NB4 (cell line): ENCODE data around the gene MRPS7.

Experiments
- MYC ChIP-seq: IDR thresholded peaks from 2 replicates; pipeline ENCODE4 v1.6.1; 2011; ENCODE audit warnings: low read depth, low read length
- POLR2A ChIP-seq: IDR thresholded peaks from 2 replicates; pipeline ENCODE4 v1.6.1; 2011; ENCODE audit warnings: mild to moderate bottlenecking; ENCODE audit not compliant: insufficient read length; ENCODE audit errors: extremely low read depth
- TF ChIP-seq, protein P1 (sequence below): IDR thresholded peaks from one replicate; pipeline ENCODE4 v1.5.1; 2012; ENCODE audit warnings: low read depth, low read length
- TF ChIP-seq, protein P2 (sequence below): IDR thresholded peaks from 2 replicates; pipeline ENCODE4 v1.6.1; 2011; ENCODE audit warnings: low read depth, low read length

DNA sequence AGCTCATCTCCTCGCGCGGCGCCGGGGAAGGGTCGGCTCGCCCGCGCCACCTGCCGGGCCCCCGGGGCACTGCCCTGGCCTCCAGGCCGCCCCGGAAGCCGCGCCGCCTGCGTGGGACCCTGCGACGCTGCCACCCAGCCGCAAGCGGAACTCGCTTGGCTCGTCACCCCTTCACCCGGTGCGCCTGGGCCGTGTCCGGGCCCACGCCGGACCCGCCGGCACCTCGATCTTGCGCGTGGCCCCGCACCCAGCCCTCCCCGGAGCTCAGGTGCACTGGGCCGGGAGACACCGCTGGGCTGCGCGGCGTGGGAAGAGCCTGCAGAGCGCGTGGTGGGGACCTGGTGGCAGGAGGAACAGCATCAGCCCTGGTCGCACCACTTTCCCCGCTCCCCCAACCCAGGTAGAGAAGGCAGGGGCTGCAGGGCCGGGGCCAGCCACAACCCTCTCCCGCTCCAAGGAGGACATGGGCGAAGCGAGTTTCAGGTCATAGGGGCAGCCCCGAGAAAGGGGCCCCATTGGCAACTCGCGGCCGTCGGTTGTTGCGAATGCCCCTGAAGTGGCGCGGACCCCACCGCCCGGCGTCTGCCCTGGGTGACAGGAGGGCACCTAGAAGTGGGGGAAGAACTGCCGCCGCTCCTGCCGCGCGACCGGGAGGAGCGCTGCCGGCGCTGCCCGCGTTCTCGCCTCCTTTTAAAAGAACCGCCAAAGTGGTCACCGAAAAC, 9.7 kb downstream of the MRPS7 start:
- TF ChIP-seq, protein P1, sequence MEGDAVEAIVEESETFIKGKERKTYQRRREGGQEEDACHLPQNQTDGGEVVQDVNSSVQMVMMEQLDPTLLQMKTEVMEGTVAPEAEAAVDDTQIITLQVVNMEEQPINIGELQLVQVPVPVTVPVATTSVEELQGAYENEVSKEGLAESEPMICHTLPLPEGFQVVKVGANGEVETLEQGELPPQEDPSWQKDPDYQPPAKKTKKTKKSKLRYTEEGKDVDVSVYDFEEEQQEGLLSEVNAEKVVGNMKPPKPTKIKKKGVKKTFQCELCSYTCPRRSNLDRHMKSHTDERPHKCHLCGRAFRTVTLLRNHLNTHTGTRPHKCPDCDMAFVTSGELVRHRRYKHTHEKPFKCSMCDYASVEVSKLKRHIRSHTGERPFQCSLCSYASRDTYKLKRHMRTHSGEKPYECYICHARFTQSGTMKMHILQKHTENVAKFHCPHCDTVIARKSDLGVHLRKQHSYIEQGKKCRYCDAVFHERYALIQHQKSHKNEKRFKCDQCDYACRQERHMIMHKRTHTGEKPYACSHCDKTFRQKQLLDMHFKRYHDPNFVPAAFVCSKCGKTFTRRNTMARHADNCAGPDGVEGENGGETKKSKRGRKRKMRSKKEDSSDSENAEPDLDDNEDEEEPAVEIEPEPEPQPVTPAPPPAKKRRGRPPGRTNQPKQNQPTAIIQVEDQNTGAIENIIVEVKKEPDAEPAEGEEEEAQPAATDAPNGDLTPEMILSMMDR, result peak; percentile 27
- TF ChIP-seq POLR2A (peak; percentile 60), MYC (peak; percentile 53; the same call in 1 of the 2 replicates)
- TF ChIP-seq, protein P2, sequence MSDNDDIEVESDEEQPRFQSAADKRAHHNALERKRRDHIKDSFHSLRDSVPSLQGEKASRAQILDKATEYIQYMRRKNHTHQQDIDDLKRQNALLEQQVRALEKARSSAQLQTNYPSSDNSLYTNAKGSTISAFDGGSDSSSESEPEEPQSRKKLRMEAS, result peak; percentile 12; the same call in 1 of the 2 replicates
